HUDEP-2 (cell line): ENCODE results near the gene SLC35G1.

Experiments
- DNase-seq, 76 experiments: peaks; one replicate each; lab custom pipeline; 2025; ENCODE audit not compliant: unreplicated experiment in 76 of 76; lab: John Stamatoyannopoulos, UW

The SLC35G1 gene

DNA sequence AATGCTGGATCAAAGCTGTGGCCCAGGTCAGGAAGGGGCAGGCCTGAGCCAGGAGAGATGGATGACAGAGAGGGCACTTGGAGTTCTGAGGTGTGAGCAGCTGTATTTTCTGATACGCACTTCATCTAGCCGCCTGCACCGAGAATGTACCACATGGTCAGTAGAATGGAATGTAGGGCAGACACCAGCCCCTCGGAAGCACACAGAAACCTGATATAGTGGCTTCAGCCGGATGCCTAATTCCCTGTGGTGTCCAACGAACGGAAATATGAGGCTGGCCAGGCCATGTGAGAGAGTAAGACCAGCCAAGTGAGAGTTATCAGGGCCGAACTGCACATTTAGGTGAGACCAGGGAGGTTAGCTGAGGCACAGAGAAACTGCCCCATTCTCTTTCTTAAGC is 53.3 kb downstream of the SLC35G1 start:
- DNase-seq, result no peak

DNA sequence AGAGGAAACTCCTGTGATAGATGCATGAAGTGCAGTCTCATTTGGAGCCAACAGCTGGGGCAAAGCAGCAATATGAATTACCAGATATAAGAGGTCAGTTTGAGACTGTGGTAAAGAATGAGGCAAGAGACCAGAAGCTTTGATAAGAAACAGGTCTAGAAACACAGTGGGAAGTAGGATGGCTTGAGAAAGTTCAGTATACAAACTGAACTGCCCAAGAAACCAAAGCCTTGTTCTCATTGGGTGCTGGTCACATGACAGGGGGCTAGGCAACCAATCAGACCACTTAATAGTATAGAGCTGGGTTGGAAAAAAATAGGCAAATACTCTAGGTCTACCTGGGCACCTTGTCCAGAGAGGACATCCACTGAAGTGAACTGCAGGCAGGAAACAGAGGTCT is 53.7 kb downstream of the SLC35G1 start:
- no peak for DNase-seq

DNA sequence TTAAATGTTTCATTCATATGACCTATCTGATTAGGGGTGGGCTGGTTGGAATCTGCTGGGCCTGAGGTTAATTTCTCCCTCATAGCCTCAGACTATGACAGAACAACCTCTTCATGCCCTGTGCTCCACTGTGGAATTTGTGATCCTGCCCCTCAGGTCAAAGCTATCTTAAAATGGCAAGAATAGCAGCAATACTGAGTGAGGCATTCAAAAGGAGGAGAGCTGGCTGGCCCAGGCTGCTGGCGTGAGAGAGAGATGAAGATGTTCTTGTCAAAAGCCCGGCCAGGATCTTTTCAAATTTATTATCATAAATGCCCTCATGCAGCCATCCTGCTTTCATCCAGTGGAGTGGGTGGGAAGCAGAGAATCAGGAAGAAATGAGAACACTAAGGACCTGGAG is 58.1 kb downstream of the SLC35G1 start:
- no peak for DNase-seq
